Measurements from ENCODE around the gene ATE1. TPM values are rescaled to one million over a fixed set of nuclear protein-coding genes. Genes with fewer than 3 reads are reported as not detected.
"Not testable (repeated sequence)": the region's sequence is repeated elsewhere in the genome, so short reads cannot be mapped to it uniquely, and the experiment has no call there.

Gene ATE1
- total RNA-seq, 1 donor from 2014 or later, result 21.9 TPM

- no peak for DNase-seq (ENCODE audit: extremely low spot score in 2 of 2)
- intact Hi-C loops (cut with DNase I), result no loop called here
- no peaks in the 10 kb centered on the region for H3K27me3 ChIP-seq
- H3K4me1 ChIP-seq, result peaks cover 15% of the 10 kb centered on the region
- H3K27ac ChIP-seq, result no peak overlapping the region
- TF ChIP-seq POLR2A (IDR thresholded peaks at IDR 0.05) (no peak), CTCF (IDR thresholded peaks at IDR 0.05) (no peak), POLR2AphosphoS5 (IDR thresholded peaks at IDR 0.05; ENCODE audit: insufficient read depth in 1 of 2, low read depth in 1 of 2) (no peak)
- no peaks in the 10 kb centered on the region for H3K9me3 ChIP-seq
- peaks cover 0 to 19% of the 10 kb centered on the region in 2 donors for H3K36me3 ChIP-seq
- no peak overlapping the region for H3K4me3 ChIP-seq
Observed at GRCh38 chr10:121919666-121920065, 8.2 kb downstream of the ATE1 start.

GRCh38 chr10:121918800-121919199 lies 9.0 kb downstream of the ATE1 start:
- intact Hi-C loops (cut with DNase I); DNase-seq (ENCODE audit: extremely low spot score in 2 of 2): not testable (repeated sequence)
- H3K36me3 ChIP-seq, result peaks cover 0 to 19% of the 10 kb centered on the region in 2 donors

GRCh38 chr10:121914661-121915060 lies 13.2 kb downstream of the ATE1 start:
- H3K36me3 ChIP-seq, result peaks cover 0 to 31% of the 10 kb centered on the region in 2 donors
- no peak for DNase-seq (ENCODE audit: extremely low spot score in 2 of 2)
- H3K27me3 ChIP-seq, result no peaks in the 10 kb centered on the region
- no peak overlapping the region for H3K27ac ChIP-seq
- H3K9me3 ChIP-seq, result no peaks in the 10 kb centered on the region
- no peak for TF ChIP-seq CTCF (IDR thresholded peaks at IDR 0.05)
- TF ChIP-seq POLR2A (IDR thresholded peaks at IDR 0.05), result no peak
- no peak for TF ChIP-seq POLR2AphosphoS5 (IDR thresholded peaks at IDR 0.05; ENCODE audit: insufficient read depth in 1 of 2, low read depth in 1 of 2)
- intact Hi-C loops (cut with DNase I), result no loop called here
- H3K4me3 ChIP-seq, result no peak overlapping the region
- H3K4me1 ChIP-seq, result peaks cover 15% of the 10 kb centered on the region

More at GRCh38 chr10:121918800-121919199, 9.0 kb downstream of the ATE1 start:
- H3K9me3 ChIP-seq, H3K27ac ChIP-seq, H3K27me3 ChIP-seq, H3K4me3 ChIP-seq: not testable (repeated sequence)
- H3K4me1 ChIP-seq, result peaks cover 15% of the 10 kb centered on the region

GRCh38 chr10:121911421-121911697 lies 16.5 kb downstream of the ATE1 start:
- Histone ChIP-seq H3K27me3 (no peaks in the 10 kb centered on the region), H3K4me1 (no peaks in the 10 kb centered on the region), H3K36me3 (peaks cover 0 to 25% of the 10 kb centered on the region in 2 donors), H3K4me3 (no peak overlapping the region), H3K27ac (no peak overlapping the region), H3K9me3 (no peaks in the 10 kb centered on the region)
- TF ChIP-seq POLR2A (IDR thresholded peaks at IDR 0.05) (no peak), CTCF (IDR thresholded peaks at IDR 0.05) (no peak), POLR2AphosphoS5 (IDR thresholded peaks at IDR 0.05; ENCODE audit: insufficient read depth in 1 of 2, low read depth in 1 of 2) (no peak)
- DNase-seq (ENCODE audit: extremely low spot score in 2 of 2), result peak in 1 of 2 donors; percentile 27
- intact Hi-C loops (cut with DNase I), result no loop called here

- Histone ChIP-seq H3K27me3 (no peaks in the 10 kb centered on the region), H3K27ac (no peak overlapping the region), H3K4me1 (no peaks in the 10 kb centered on the region), H3K4me3 (no peak overlapping the region), H3K9me3 (no peaks in the 10 kb centered on the region), H3K36me3 (peaks cover 0 to 22% of the 10 kb centered on the region in 2 donors)
- TF ChIP-seq POLR2A (IDR thresholded peaks at IDR 0.05) (no peak), POLR2AphosphoS5 (IDR thresholded peaks at IDR 0.05; ENCODE audit: insufficient read depth in 1 of 2, low read depth in 1 of 2) (no peak), CTCF (IDR thresholded peaks at IDR 0.05) (no peak)
- DNase-seq (ENCODE audit: extremely low spot score in 2 of 2), result peak in 1 of 2 donors; percentile 6
- intact Hi-C loops (cut with DNase I), result no loop called here
Observed at GRCh38 chr10:121910673-121911420, 17.0 kb downstream of the ATE1 start.

Data from vagina (tissue), 2 donors.